Upper lobe of left lung (tissue), 6 donors: ENCODE results near the gene NAE1. TPM values are rescaled to one million over a fixed set of nuclear protein-coding genes. Genes with fewer than 3 reads are reported as not detected.

Source experiments
- ATAC-seq, 2 donors: fragments of 200-7000 bp; cut with Tn5 transposase; one replicate each; pipeline ENCODE4 v1.9.1; 2022; ENCODE audit warnings: mild to moderate bottlenecking in 2 of 2, moderate library complexity in 2 of 2; ENCODE audit not compliant: low FRiP score in 2 of 2
- DNase-seq, 2 donors: peaks; one replicate each; pipeline ENCODE4 v3.0.0-alpha.2; 2019 to 2020
- H3K27ac ChIP-seq, 4 donors: fragments of 200-600 bp; sonication (generic); one replicate each; pipeline ENCODE4 v1.5.1; 2016 to 2019
- H3K27me3 ChIP-seq, 4 donors: fragments of 200-600 bp; sonication (generic); one replicate each; pipeline ENCODE4 v1.5.1; 2017 to 2019
- H3K36me3 ChIP-seq, 4 donors: fragments of 200-600 bp; sonication (generic); one replicate each; pipeline ENCODE4 v1.5.1; 2016 to 2019
- H3K4me1 ChIP-seq, 4 donors: fragments of 200-600 bp; sonication (generic); one replicate each; pipeline ENCODE4 v1.5.1; 2018 to 2019
- H3K4me3 ChIP-seq, 4 donors: fragments of 200-600 bp; sonication (generic); one replicate each; pipeline ENCODE4 v1.5.1; 2017 to 2019; ENCODE audit warnings: mild to moderate bottlenecking in 2 of 4, moderate library complexity in 1 of 4
- H3K9me3 ChIP-seq, 4 donors: fragments of 200-600 bp; sonication (generic); one replicate each; pipeline ENCODE4 v1.5.1; 2018 to 2019
- EP300 ChIP-seq, 4 donors: sonication (generic); formaldehyde crosslinking; IDR thresholded peaks; one replicate each; pipeline ENCODE4 v1.5.1; 2017; ENCODE audit warnings: antibody characterized with exemption in 4 of 4, control low read depth in 2 of 4
- POLR2A ChIP-seq, 4 donors: fragments of 450-650 bp; IDR thresholded peaks; one replicate each; pipeline ENCODE4 v1.5.1; 2016 to 2017; ENCODE audit warnings: antibody characterized with exemption in 4 of 4, mild to moderate bottlenecking in 2 of 4
- POLR2AphosphoS5 ChIP-seq, 2 donors: sonication (generic); formaldehyde crosslinking; IDR thresholded peaks; one replicate each; pipeline ENCODE4 v1.5.1; 2017; ENCODE audit warnings: antibody characterized with exemption in 2 of 2
- WGBS, 2 donors: methylation state at CpG; one replicate each; pipeline ENCODE4 v1.1.5; 2017 to 2018; 5-methylcytosine and 5-hydroxymethylcytosine counted together
- total RNA-seq, 6 donors: library from RNA; depleted of rRNA in 4 of 6; stranded (reverse); fragments of >200 nt in 4 of 6; gene quantifications; one replicate each; pipeline versions ENCODE4 v1.1.0 to v1.2.1, GENCODE V29; 2016 to 2021
- TF ChIP-seq, protein P1 (sequence below), 6 experiments: fragments of 450-650 bp in 4 of 6; fragments of 200-600 bp in 2 of 6; sonication (generic) in 2 of 6; IDR thresholded peaks; one replicate each; pipeline ENCODE4 v1.5.1; 2016 to 2019; ENCODE audit warnings: antibody characterized with exemption in 6 of 6
- donor health status: DM: no; HTN: no; CAD: no; lungs with moderate emphysema.
- donor health status: DM: no; HTN: yes; CAD: no; lungs with severe emphysema.

The NAE1 gene
- total RNA-seq, 6 donors from 2014 or later: 12.9 to 48.7 (median 34.0) TPM

DNA sequence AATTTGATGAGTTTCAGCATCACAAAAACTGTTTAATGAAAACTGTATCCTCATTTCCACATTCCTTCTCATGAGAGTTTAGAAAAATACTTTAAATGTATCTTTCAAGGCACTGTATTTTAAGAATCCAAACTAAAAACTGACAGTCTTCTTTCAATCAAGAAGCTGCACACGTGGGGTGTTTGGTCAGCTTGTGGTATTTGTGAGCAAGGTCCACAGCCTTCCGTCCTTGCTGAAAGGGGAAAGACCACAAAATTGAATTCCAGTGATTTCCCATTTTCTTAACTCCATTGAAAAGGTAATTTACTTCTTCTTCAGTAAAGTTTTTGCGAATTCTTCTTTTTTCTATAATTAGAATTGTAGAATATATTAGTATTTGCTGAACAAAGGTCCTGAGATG, 76.0 kb downstream of the NAE1 start:
- DNase-seq: no peak
- Histone ChIP-seq H3K36me3 (no peaks in the 10 kb centered on the region), H3K27me3 (no peaks in the 10 kb centered on the region), H3K9me3 (no peaks in the 10 kb centered on the region), H3K27ac (no peak overlapping the region), H3K4me1 (peaks cover 8 to 24% (median 17%) of the 10 kb centered on the region in 4 donors), H3K4me3 (no peak overlapping the region)
- no peak for TF ChIP-seq EP300 (IDR thresholded peaks at IDR 0.05)
- no peak for TF ChIP-seq POLR2A (IDR thresholded peaks at IDR 0.05)
- TF ChIP-seq, protein P1, sequence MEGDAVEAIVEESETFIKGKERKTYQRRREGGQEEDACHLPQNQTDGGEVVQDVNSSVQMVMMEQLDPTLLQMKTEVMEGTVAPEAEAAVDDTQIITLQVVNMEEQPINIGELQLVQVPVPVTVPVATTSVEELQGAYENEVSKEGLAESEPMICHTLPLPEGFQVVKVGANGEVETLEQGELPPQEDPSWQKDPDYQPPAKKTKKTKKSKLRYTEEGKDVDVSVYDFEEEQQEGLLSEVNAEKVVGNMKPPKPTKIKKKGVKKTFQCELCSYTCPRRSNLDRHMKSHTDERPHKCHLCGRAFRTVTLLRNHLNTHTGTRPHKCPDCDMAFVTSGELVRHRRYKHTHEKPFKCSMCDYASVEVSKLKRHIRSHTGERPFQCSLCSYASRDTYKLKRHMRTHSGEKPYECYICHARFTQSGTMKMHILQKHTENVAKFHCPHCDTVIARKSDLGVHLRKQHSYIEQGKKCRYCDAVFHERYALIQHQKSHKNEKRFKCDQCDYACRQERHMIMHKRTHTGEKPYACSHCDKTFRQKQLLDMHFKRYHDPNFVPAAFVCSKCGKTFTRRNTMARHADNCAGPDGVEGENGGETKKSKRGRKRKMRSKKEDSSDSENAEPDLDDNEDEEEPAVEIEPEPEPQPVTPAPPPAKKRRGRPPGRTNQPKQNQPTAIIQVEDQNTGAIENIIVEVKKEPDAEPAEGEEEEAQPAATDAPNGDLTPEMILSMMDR (IDR thresholded peaks at IDR 0.05): no peak
- TF ChIP-seq POLR2AphosphoS5 (IDR thresholded peaks at IDR 0.05): no peak
- ATAC-seq: no peak
- 66 to 73% methylated on average over 3 of the region's 3 CpGs for WGBS, 2 donors

GRCh38 chr16:66754211-66754610, 76.6 kb downstream of the NAE1 start:
- no peak overlapping the region for H3K4me3 ChIP-seq
- H3K4me1 ChIP-seq: peaks cover 13 to 30% (median 21%) of the 10 kb centered on the region in 4 donors
- no peaks in the 10 kb centered on the region for H3K9me3 ChIP-seq
- H3K27me3 ChIP-seq: no peaks in the 10 kb centered on the region
- no peak for DNase-seq
- ATAC-seq: no peak
- 90 to 94% methylated on average over 2 of the region's 2 CpGs for WGBS, 2 donors
- H3K36me3 ChIP-seq: peaks cover 0 to 3% (median under 1%) of the 10 kb centered on the region in 4 donors
- TF ChIP-seq EP300 (IDR thresholded peaks at IDR 0.05) (no peak), POLR2AphosphoS5 (IDR thresholded peaks at IDR 0.05) (no peak), POLR2A (IDR thresholded peaks at IDR 0.05) (no peak)
- TF ChIP-seq, protein P1 (IDR thresholded peaks at IDR 0.05): no peak
- H3K27ac ChIP-seq: no peak overlapping the region

DNA sequence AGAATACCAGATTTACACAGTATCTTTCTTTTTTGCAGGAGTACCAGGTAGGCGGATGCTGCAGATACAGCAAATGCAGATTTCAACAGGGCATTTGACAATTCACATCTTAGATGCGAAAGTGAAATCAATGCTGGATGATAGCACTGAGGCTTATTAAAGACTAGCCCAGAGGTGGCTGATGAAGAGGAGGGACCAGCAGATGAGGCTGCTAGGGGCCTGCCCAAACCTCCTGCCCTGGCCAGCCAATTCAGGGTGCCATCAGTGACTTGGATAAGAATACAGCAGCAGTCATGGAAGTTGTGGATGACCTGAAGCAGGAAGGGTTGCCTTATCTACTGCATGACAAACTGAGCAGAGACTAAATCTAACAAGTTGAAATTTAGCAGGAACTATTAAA, 77.8 kb downstream of the NAE1 start:
- Histone ChIP-seq H3K27me3 (no peaks in the 10 kb centered on the region), H3K4me1 (peaks cover 18 to 38% (median 27%) of the 10 kb centered on the region in 4 donors), H3K9me3 (no peaks in the 10 kb centered on the region), H3K27ac (peak overlapping the region in 3 of 4 donors; percentile 91 to 96 (median 92)), H3K4me3 (no peak overlapping the region), H3K36me3 (peaks cover 0 to 13% (median 8%) of the 10 kb centered on the region in 4 donors)
- no peak for ATAC-seq
- TF ChIP-seq POLR2A (IDR thresholded peaks at IDR 0.05): no peak
- no peak for TF ChIP-seq EP300 (IDR thresholded peaks at IDR 0.05)
- TF ChIP-seq POLR2AphosphoS5 (IDR thresholded peaks at IDR 0.05): no peak
- TF ChIP-seq, protein P1 (IDR thresholded peaks at IDR 0.05): no peak
- WGBS, 2 donors: 85 to 93% methylated on average over 2 of the region's 2 CpGs
- DNase-seq: no peak

Other genes with a start within 250 kb of the NAE1 start
- 10 to 100 TPM in 5 of 6 donors, 1 to 10 TPM in 1; 4.2 to 52.1 (median 23.6) TPM for gene CMTM3, start 226.3 kb downstream of the NAE1 start, total RNA-seq
- 10 to 100 TPM; 35.6 to 82.1 (median 55.1) TPM for gene CMTM4, start 134.2 kb downstream of the NAE1 start, total RNA-seq
- 100 to 1,000 TPM in 5 of 6 donors, 10 to 100 TPM in 1; 91.5 to 190 (median 132) TPM for gene DYNC1LI2, start 79.4 kb downstream of the NAE1 start, total RNA-seq
- gene TERB1, start 29.4 kb downstream of the NAE1 start, total RNA-seq: under 1 TPM in 2 of 6 donors, not detected in 4; 0.31 to 0.55 TPM
- gene CA7, start 13.4 kb upstream of the NAE1 start, total RNA-seq: not detected
- 10 to 100 TPM; 12.3 to 24.6 (median 17.4) TPM for gene PDP2, start 49.5 kb upstream of the NAE1 start, total RNA-seq
- 1 to 10 TPM in 2 of 6 donors, under 1 TPM in 1, not detected in 3; 0.40 to 1.8 (median 1.7) TPM for gene CDH16, start 87.9 kb upstream of the NAE1 start, total RNA-seq
- 10 to 100 TPM; 13.8 to 50.3 (median 47.0) TPM for gene RRAD, start 94.6 kb upstream of the NAE1 start, total RNA-seq
- gene CIAO2B, start 103.4 kb upstream of the NAE1 start, total RNA-seq: 100 to 1,000 TPM in 1 of 6 donors, 10 to 100 TPM in 5; 59.6 to 131 (median 73.2) TPM
- gene CES2, start 104.5 kb upstream of the NAE1 start, total RNA-seq: 10 to 100 TPM; 32.2 to 76.1 (median 46.5) TPM
- gene CES3, start 130.3 kb upstream of the NAE1 start, total RNA-seq: 1 to 10 TPM; 1.4 to 6.2 (median 2.9) TPM
- 10 to 100 TPM in 5 of 6 donors, 1 to 10 TPM in 1; 9.9 to 39.7 (median 20.2) TPM for gene CES4A, start 157.6 kb upstream of the NAE1 start, total RNA-seq
- gene CBFB, start 198.2 kb upstream of the NAE1 start, total RNA-seq: 10 to 100 TPM; 31.4 to 73.4 (median 54.1) TPM